ENCODE results near the gene KCNJ3. TPM values are rescaled to one million over a fixed set of nuclear protein-coding genes. Genes with fewer than 3 reads are reported as not detected.

The KCNJ3 gene
- total RNA-seq, 1 experiment from 2014 or later, result 0.31 TPM

- Mint-ChIP-seq H3K27ac (no peak overlapping the region), H3K4me3 (no peak overlapping the region), H3K4me1 (peaks cover 12% of the 10 kb centered on the region), H3K9me3 (no peaks in the 10 kb centered on the region), H3K36me3 (no peaks in the 10 kb centered on the region), H3K27me3 (ENCODE audit: low read depth) (no peaks in the 10 kb centered on the region)
- CTCF ChIA-PET, result no interaction called here
- TF ChIP-seq ETV6 (CRISPR knock-in tag; IDR thresholded peaks at IDR 0.05), result no peak
- no peak for TF ChIP-seq MAX (CRISPR knock-in tag; IDR thresholded peaks at IDR 0.05)
- no peak for TF ChIP-seq MXD4 (CRISPR knock-in tag; IDR thresholded peaks at IDR 0.05; ENCODE audit: borderline replicate concordance)
- no peak for TF ChIP-seq FOXJ3 (CRISPR knock-in tag; IDR thresholded peaks at IDR 0.05; ENCODE audit: borderline replicate concordance)
- no peak for TF ChIP-seq ESRRA (CRISPR knock-in tag; IDR thresholded peaks at IDR 0.05; ENCODE audit: borderline replicate concordance)
- TF ChIP-seq, protein P1, sequence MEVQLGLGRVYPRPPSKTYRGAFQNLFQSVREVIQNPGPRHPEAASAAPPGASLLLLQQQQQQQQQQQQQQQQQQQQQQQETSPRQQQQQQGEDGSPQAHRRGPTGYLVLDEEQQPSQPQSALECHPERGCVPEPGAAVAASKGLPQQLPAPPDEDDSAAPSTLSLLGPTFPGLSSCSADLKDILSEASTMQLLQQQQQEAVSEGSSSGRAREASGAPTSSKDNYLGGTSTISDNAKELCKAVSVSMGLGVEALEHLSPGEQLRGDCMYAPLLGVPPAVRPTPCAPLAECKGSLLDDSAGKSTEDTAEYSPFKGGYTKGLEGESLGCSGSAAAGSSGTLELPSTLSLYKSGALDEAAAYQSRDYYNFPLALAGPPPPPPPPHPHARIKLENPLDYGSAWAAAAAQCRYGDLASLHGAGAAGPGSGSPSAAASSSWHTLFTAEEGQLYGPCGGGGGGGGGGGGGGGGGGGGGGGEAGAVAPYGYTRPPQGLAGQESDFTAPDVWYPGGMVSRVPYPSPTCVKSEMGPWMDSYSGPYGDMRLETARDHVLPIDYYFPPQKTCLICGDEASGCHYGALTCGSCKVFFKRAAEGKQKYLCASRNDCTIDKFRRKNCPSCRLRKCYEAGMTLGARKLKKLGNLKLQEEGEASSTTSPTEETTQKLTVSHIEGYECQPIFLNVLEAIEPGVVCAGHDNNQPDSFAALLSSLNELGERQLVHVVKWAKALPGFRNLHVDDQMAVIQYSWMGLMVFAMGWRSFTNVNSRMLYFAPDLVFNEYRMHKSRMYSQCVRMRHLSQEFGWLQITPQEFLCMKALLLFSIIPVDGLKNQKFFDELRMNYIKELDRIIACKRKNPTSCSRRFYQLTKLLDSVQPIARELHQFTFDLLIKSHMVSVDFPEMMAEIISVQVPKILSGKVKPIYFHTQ (CRISPR knock-in tag; IDR thresholded peaks at IDR 0.05), result no peak
- TF ChIP-seq, protein P2, sequence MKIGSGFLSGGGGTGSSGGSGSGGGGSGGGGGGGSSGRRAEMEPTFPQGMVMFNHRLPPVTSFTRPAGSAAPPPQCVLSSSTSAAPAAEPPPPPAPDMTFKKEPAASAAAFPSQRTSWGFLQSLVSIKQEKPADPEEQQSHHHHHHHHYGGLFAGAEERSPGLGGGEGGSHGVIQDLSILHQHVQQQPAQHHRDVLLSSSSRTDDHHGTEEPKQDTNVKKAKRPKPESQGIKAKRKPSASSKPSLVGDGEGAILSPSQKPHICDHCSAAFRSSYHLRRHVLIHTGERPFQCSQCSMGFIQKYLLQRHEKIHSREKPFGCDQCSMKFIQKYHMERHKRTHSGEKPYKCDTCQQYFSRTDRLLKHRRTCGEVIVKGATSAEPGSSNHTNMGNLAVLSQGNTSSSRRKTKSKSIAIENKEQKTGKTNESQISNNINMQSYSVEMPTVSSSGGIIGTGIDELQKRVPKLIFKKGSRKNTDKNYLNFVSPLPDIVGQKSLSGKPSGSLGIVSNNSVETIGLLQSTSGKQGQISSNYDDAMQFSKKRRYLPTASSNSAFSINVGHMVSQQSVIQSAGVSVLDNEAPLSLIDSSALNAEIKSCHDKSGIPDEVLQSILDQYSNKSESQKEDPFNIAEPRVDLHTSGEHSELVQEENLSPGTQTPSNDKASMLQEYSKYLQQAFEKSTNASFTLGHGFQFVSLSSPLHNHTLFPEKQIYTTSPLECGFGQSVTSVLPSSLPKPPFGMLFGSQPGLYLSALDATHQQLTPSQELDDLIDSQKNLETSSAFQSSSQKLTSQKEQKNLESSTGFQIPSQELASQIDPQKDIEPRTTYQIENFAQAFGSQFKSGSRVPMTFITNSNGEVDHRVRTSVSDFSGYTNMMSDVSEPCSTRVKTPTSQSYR (CRISPR knock-in tag; IDR thresholded peaks at IDR 0.05), result no peak
- no peak for TF ChIP-seq ZBTB21 (CRISPR knock-in tag; IDR thresholded peaks at IDR 0.05; ENCODE audit: borderline replicate concordance)
- TF ChIP-seq NR2C2 (CRISPR knock-in tag; IDR thresholded peaks at IDR 0.05), result no peak
- TF ChIP-seq ZNF263 (CRISPR knock-in tag; IDR thresholded peaks at IDR 0.05; ENCODE audit: low read depth), result no peak
- TF ChIP-seq JAZF1 (CRISPR knock-in tag; IDR thresholded peaks at IDR 0.05), result no peak
- TF ChIP-seq NR3C1 (CRISPR knock-in tag; conservative IDR thresholded peaks at IDR 0.05; ENCODE audit: low read depth), result no peak
- TF ChIP-seq GABPB1 (CRISPR knock-in tag; IDR thresholded peaks at IDR 0.05), result no peak
- TF ChIP-seq E2F4 (CRISPR knock-in tag; IDR thresholded peaks at IDR 0.05; ENCODE audit: borderline replicate concordance, low read depth), result no peak
- TF ChIP-seq ATF1 (CRISPR knock-in tag; IDR thresholded peaks at IDR 0.05), result no peak
- DNase-seq (ENCODE audit: low spot score) (no peak), ATAC-seq (no peak)
- POLR2A ChIA-PET, result no interaction called here
These were observed 97.2 kb downstream of the KCNJ3 start for GRCh38 chr2:154795651-154796050.

- CTCF ChIA-PET, result no interaction called here
- DNase-seq (ENCODE audit: low spot score) (no peak), ATAC-seq (no peak)
- H3K27ac Mint-ChIP-seq, result no peak overlapping the region
- no peak overlapping the region for H3K4me3 Mint-ChIP-seq
- peaks cover 4% of the 10 kb centered on the region; the same call in 1 of the 2 replicates for H3K36me3 Mint-ChIP-seq
- H3K27me3 Mint-ChIP-seq (ENCODE audit: low read depth), result no peaks in the 10 kb centered on the region
- peaks cover 10% of the 10 kb centered on the region for H3K9me3 Mint-ChIP-seq
- no peaks in the 10 kb centered on the region for H3K4me1 Mint-ChIP-seq
- POLR2A ChIA-PET, result no interaction called here
- TF ChIP-seq JUN (CRISPR knock-in tag; IDR thresholded peaks at IDR 0.05), result no peak
- TF ChIP-seq ATF1 (CRISPR knock-in tag; IDR thresholded peaks at IDR 0.05), result no peak
- TF ChIP-seq FOXP4 (CRISPR knock-in tag; IDR thresholded peaks at IDR 0.05), result no peak
- TF ChIP-seq ZBTB21 (CRISPR knock-in tag; IDR thresholded peaks at IDR 0.05; ENCODE audit: borderline replicate concordance), result no peak
- no peak for TF ChIP-seq ZNF671 (CRISPR knock-in tag; IDR thresholded peaks at IDR 0.05)
- no peak for TF ChIP-seq HMGA2 (CRISPR knock-in tag; IDR thresholded peaks at IDR 0.05)
- TF ChIP-seq CREB1 (CRISPR knock-in tag; IDR thresholded peaks at IDR 0.05), result no peak
- TF ChIP-seq AFF4 (CRISPR knock-in tag; IDR thresholded peaks at IDR 0.05; ENCODE audit: borderline replicate concordance), result no peak
- no peak for TF ChIP-seq ZBTB43 (CRISPR knock-in tag; IDR thresholded peaks at IDR 0.05)
These were observed 106.0 kb downstream of the KCNJ3 start for GRCh38 chr2:154804451-154804850.

Measured in WTC11 (cell line).